Osteocyte (in vitro differentiated cells): ENCODE measurements around the gene TTLL1. TPM values are rescaled to one million over a fixed set of nuclear protein-coding genes. Genes with fewer than 3 reads are reported as not detected.

Source experiments
- DNase-seq: peaks from one replicate; pipeline ENCODE4 v3.0.0; 2021; ENCODE audit warnings: mixed read lengths; ENCODE audit not compliant: unreplicated experiment; ENCODE audit errors: extremely low spot score
- H3K27ac Mint-ChIP-seq: one replicate; pipeline ENCODE4 v1.8.0; 2021; ENCODE audit warnings: mild to moderate bottlenecking, mixed read lengths; ENCODE audit not compliant: unreplicated experiment
- H3K27me3 Mint-ChIP-seq: one replicate; pipeline ENCODE4 v1.8.0; 2021; ENCODE audit warnings: mixed read lengths; ENCODE audit not compliant: unreplicated experiment
- H3K36me3 Mint-ChIP-seq: one replicate; pipeline ENCODE4 v1.8.0; 2021; ENCODE audit warnings: mixed read lengths; ENCODE audit not compliant: unreplicated experiment
- H3K4me1 Mint-ChIP-seq: one replicate; pipeline ENCODE4 v1.8.0; 2021; ENCODE audit warnings: mixed read lengths; ENCODE audit not compliant: unreplicated experiment
- H3K4me3 Mint-ChIP-seq: one replicate; pipeline ENCODE4 v1.8.0; 2021; ENCODE audit warnings: mild to moderate bottlenecking, moderate library complexity, mixed read lengths; ENCODE audit not compliant: unreplicated experiment
- H3K9me3 Mint-ChIP-seq: one replicate; pipeline ENCODE4 v1.8.0; 2021; ENCODE audit warnings: mixed read lengths; ENCODE audit not compliant: unreplicated experiment
- total RNA-seq: library from RNA; stranded (reverse); gene quantifications from 2 replicates; pipeline ENCODE4 v1.2.1, GENCODE V29; 2021
- TF ChIP-seq, protein P1 (sequence below): fragments of 200-600 bp; sonication (generic); IDR thresholded peaks from 2 replicates; pipeline ENCODE4 v1.5.0; 2021; ENCODE audit warnings: antibody characterized with exemption, mild to moderate bottlenecking, moderate library complexity

Gene TTLL1
- total RNA-seq, 1 donor from 2014 or later = 16.5 TPM

GRCh38 chr22:43085658-43086606 is 3.3 kb downstream of the TTLL1 start:
- Mint-ChIP-seq H3K4me1 (peaks cover 13% of the 10 kb centered on the region), H3K9me3 (no peaks in the 10 kb centered on the region), H3K27ac (no peak overlapping the region), H3K36me3 (peaks cover 8% of the 10 kb centered on the region), H3K27me3 (no peaks in the 10 kb centered on the region), H3K4me3 (no peak overlapping the region)
- no peak for DNase-seq
- TF ChIP-seq, protein P1, sequence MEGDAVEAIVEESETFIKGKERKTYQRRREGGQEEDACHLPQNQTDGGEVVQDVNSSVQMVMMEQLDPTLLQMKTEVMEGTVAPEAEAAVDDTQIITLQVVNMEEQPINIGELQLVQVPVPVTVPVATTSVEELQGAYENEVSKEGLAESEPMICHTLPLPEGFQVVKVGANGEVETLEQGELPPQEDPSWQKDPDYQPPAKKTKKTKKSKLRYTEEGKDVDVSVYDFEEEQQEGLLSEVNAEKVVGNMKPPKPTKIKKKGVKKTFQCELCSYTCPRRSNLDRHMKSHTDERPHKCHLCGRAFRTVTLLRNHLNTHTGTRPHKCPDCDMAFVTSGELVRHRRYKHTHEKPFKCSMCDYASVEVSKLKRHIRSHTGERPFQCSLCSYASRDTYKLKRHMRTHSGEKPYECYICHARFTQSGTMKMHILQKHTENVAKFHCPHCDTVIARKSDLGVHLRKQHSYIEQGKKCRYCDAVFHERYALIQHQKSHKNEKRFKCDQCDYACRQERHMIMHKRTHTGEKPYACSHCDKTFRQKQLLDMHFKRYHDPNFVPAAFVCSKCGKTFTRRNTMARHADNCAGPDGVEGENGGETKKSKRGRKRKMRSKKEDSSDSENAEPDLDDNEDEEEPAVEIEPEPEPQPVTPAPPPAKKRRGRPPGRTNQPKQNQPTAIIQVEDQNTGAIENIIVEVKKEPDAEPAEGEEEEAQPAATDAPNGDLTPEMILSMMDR = no peak

DNA sequence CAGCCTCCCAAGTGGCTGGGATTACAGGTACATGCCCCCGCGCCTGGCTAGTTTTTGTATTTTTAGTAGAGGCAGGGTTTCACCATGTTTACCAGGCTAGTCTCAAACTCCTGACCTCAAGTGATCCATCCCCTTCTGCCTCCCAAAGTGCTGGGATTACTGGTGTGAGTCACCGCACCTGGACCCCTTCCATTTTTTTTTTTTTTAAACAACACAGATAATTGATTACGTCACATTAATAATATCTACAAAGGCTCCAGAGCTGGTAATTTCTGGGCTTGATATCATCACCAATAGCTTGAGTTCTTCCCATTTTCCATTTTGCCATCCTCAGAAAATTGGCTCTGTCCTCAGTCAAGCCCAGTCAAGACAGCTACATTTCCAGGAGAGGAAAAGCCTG is 7.2 kb downstream of the TTLL1 start:
- Mint-ChIP-seq H3K27ac (no peak overlapping the region), H3K9me3 (no peaks in the 10 kb centered on the region)
- TF ChIP-seq, protein P1 = no peak

GRCh38 chr22:43080616-43081015 is 8.6 kb downstream of the TTLL1 start:
- no peak overlapping the region for H3K4me3 Mint-ChIP-seq
- peaks cover 12% of the 10 kb centered on the region for H3K36me3 Mint-ChIP-seq
- TF ChIP-seq, protein P1 = no peak
- no peak for DNase-seq
- H3K27ac Mint-ChIP-seq = no peak overlapping the region
- H3K9me3 Mint-ChIP-seq = no peaks in the 10 kb centered on the region
- no peaks in the 10 kb centered on the region for H3K4me1 Mint-ChIP-seq
- H3K27me3 Mint-ChIP-seq = no peaks in the 10 kb centered on the region

More for the DNA sequence above, 7.2 kb downstream of the TTLL1 start:
- Mint-ChIP-seq H3K27me3 (no peaks in the 10 kb centered on the region), H3K4me1 (no peaks in the 10 kb centered on the region), H3K4me3 (no peak overlapping the region), H3K36me3 (peaks cover 15% of the 10 kb centered on the region)
- DNase-seq = no peak

DNA sequence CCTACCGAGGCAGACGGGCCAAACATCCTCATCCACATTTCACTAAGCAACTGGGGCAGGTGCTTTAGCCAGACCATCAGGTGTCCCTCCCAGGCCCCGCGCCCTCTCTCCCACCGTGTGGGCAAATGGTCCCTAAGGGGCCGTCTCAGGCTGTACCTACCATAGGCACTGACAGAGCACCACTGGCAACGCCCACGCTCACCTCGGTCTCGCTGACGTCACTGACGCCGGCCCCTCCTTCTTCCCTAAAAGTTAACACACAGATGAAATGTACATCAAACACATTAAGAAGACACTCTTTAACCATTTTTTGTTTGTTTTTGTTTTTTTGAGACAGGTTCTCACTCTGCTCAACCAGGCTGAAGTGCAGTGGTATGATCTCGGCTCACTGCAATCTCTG is 9.4 kb downstream of the TTLL1 start:
- Mint-ChIP-seq H3K4me1 (no peaks in the 10 kb centered on the region), H3K27ac (no peak overlapping the region), H3K27me3 (no peaks in the 10 kb centered on the region), H3K36me3 (peaks cover 14% of the 10 kb centered on the region), H3K9me3 (no peaks in the 10 kb centered on the region), H3K4me3 (no peak overlapping the region)
- TF ChIP-seq, protein P1 = no peak
- no peak for DNase-seq

- H3K4me1 Mint-ChIP-seq = no peaks in the 10 kb centered on the region
- no peaks in the 10 kb centered on the region for H3K9me3 Mint-ChIP-seq
- peaks cover 14% of the 10 kb centered on the region for H3K36me3 Mint-ChIP-seq
- H3K27ac Mint-ChIP-seq = no peak overlapping the region
- no peak overlapping the region for H3K4me3 Mint-ChIP-seq
- H3K27me3 Mint-ChIP-seq = no peaks in the 10 kb centered on the region
- TF ChIP-seq, protein P1 = no peak
- no peak for DNase-seq
Measured at GRCh38 chr22:43078522-43078921, 10.7 kb downstream of the TTLL1 start.
